ENCODE results near the gene SAMD15. TPM values are rescaled to one million over a fixed set of nuclear protein-coding genes. Genes with fewer than 3 reads are reported as not detected.

Gene SAMD15
- total and polyA plus RNA-seq, 2 donors (not counting 1 experiment from before 2014, with no cell fraction given), result 0.33 to 1.1 TPM

- Histone ChIP-seq H3K79me2 (ENCODE audit: control insufficient read depth, insufficient read depth, low read length) (no peaks in the 10 kb centered on the region), H3K9ac (ENCODE audit: insufficient read depth, low read length) (no peak overlapping the region), H3K36me3 (ENCODE audit: control insufficient read depth, insufficient read depth, low read length) (peaks cover 8% of the 10 kb centered on the region), H3K27me3 (ENCODE audit: control insufficient read depth, insufficient read depth, low read length) (no peaks in the 10 kb centered on the region), H3K4me2 (ENCODE audit: extremely low read depth, insufficient read depth, low read length) (no peak overlapping the region), H3K9me3 (ENCODE audit: control insufficient read depth, insufficient read depth, low read depth, low read length) (no peaks in the 10 kb centered on the region), H3K4me1 (ENCODE audit: control insufficient read depth, extremely low read depth, insufficient read depth, low read length) (peaks cover 4% of the 10 kb centered on the region), H4K20me1 (ENCODE audit: control insufficient read depth, extremely low read depth, insufficient read depth, low read length) (no peaks in the 10 kb centered on the region), H2AFZ (ENCODE audit: low read length) (no peak overlapping the region), H3K4me3 (replicated peaks in 1 of 4; ENCODE audit: control extremely low read depth in 1 of 4, insufficient read depth in 1 of 4, low read depth in 3 of 4, low read length in 4 of 4) (no peak overlapping the region), H3K27ac (ENCODE audit: insufficient read depth, low read length) (no peak overlapping the region)
- no peak for DNase-seq (ENCODE audit: low read depth in 2 of 2)
- no peak for TF ChIP-seq CTCF (conservative IDR thresholded peaks at IDR 0.05 in 1 of 2, IDR thresholded peaks at IDR 0.05 in 1 of 2; ENCODE audit: low read depth in 1 of 2, low read length in 2 of 2)
- no peak for TF ChIP-seq EZH2 (IDR thresholded peaks at IDR 0.05; ENCODE audit: low read length, missing control alignments)
These were observed 62.7 kb downstream of the SAMD15 start for GRCh38 chr14:77439861-77440260.

Other genes starting within 250 kb of the SAMD15 start
- not detected in 2 replicates for gene ZDHHC22, start 235.6 kb upstream of the SAMD15 start, total RNA-seq
- gene ZDHHC22, start 235.6 kb upstream of the SAMD15 start, polyA plus RNA-seq, result not detected in 2 replicates
- 0.66 TPM in 1 of 2 replicates, not detected in the other for gene TMEM63C, start 195.6 kb upstream of the SAMD15 start, total RNA-seq
- gene TMEM63C, start 195.6 kb upstream of the SAMD15 start, polyA plus RNA-seq, result not detected in 2 replicates
- gene NGB, start 106.2 kb upstream of the SAMD15 start, total RNA-seq, result not detected in 2 replicates
- gene NGB, start 106.2 kb upstream of the SAMD15 start, polyA plus RNA-seq, result not detected in 2 replicates
- 8.5 and 9.6 TPM in 2 replicates for gene POMT2, start 56.5 kb upstream of the SAMD15 start, total RNA-seq
- gene POMT2, start 56.5 kb upstream of the SAMD15 start, polyA plus RNA-seq, result 11.0 and 12.0 TPM in 2 replicates
- gene GSTZ1, start 56.3 kb upstream of the SAMD15 start, total RNA-seq, result 13.7 and 20.5 TPM in 2 replicates
- 12.4 and 14.4 TPM in 2 replicates for gene GSTZ1, start 56.3 kb upstream of the SAMD15 start, polyA plus RNA-seq
- 7.4 TPM in 2 replicates for gene TMED8, start 285 bp upstream of the SAMD15 start, total RNA-seq
- 5.1 and 7.0 TPM in 2 replicates for gene TMED8, start 285 bp upstream of the SAMD15 start, polyA plus RNA-seq
- 0.26 and 0.83 TPM in 2 replicates for gene NOXRED1, start 46.1 kb downstream of the SAMD15 start, total RNA-seq
- 0.05 and 0.14 TPM in 2 replicates for gene NOXRED1, start 46.1 kb downstream of the SAMD15 start, polyA plus RNA-seq
- gene VIPAS39, start 80.2 kb downstream of the SAMD15 start, total RNA-seq, result 26.7 and 28.2 TPM in 2 replicates
- gene VIPAS39, start 80.2 kb downstream of the SAMD15 start, polyA plus RNA-seq, result 25.4 and 28.1 TPM in 2 replicates
- 60.3 and 71.1 TPM in 2 replicates for gene AHSA1, start 80.7 kb downstream of the SAMD15 start, total RNA-seq
- gene AHSA1, start 80.7 kb downstream of the SAMD15 start, polyA plus RNA-seq, result 187 and 189 TPM in 2 replicates
- not detected in 2 replicates for gene ISM2, start 121.4 kb downstream of the SAMD15 start, total RNA-seq
- gene ISM2, start 121.4 kb downstream of the SAMD15 start, polyA plus RNA-seq, result 0.01 TPM in 1 of 2 replicates, not detected in the other
- 16.9 and 22.8 TPM in 2 replicates for gene SPTLC2, start 239.3 kb downstream of the SAMD15 start, total RNA-seq
- 23.7 and 25.9 TPM in 2 replicates for gene SPTLC2, start 239.3 kb downstream of the SAMD15 start, polyA plus RNA-seq

Measured in fibroblast of lung (primary cell).